ENCODE data around the gene SMLR1. TPM values are rescaled to one million over a fixed set of nuclear protein-coding genes. Genes with fewer than 3 reads are reported as not detected.
A peak's percentile ranks its signal among the peaks of the same experiment; 100 is the strongest.

SMLR1 gene
- total RNA-seq, 1 donor, result not detected

DNA sequence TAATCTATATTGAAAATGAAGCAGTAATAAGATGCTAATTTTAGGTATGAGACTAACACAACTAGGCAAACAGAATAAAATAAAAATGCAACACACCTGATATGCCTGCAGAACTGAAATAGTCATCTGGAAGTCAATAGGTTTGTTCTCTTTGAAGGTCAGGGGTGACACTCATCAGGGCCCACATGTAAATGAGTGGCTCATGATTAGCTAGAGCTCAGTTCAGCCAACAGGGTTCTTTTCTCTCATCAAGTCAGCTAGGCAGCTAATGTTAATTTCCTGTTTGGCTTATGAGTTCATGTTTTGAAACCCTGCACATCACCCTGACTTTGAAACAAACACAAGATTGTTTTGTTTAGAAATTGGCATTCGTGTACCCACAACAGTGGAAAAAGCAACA lies 23.8 kb downstream of the SMLR1 start:
- TF ChIP-seq, protein P1, sequence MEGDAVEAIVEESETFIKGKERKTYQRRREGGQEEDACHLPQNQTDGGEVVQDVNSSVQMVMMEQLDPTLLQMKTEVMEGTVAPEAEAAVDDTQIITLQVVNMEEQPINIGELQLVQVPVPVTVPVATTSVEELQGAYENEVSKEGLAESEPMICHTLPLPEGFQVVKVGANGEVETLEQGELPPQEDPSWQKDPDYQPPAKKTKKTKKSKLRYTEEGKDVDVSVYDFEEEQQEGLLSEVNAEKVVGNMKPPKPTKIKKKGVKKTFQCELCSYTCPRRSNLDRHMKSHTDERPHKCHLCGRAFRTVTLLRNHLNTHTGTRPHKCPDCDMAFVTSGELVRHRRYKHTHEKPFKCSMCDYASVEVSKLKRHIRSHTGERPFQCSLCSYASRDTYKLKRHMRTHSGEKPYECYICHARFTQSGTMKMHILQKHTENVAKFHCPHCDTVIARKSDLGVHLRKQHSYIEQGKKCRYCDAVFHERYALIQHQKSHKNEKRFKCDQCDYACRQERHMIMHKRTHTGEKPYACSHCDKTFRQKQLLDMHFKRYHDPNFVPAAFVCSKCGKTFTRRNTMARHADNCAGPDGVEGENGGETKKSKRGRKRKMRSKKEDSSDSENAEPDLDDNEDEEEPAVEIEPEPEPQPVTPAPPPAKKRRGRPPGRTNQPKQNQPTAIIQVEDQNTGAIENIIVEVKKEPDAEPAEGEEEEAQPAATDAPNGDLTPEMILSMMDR (IDR thresholded peaks at IDR 0.05; ENCODE audit: insufficient read depth, low read length), result no peak

DNA sequence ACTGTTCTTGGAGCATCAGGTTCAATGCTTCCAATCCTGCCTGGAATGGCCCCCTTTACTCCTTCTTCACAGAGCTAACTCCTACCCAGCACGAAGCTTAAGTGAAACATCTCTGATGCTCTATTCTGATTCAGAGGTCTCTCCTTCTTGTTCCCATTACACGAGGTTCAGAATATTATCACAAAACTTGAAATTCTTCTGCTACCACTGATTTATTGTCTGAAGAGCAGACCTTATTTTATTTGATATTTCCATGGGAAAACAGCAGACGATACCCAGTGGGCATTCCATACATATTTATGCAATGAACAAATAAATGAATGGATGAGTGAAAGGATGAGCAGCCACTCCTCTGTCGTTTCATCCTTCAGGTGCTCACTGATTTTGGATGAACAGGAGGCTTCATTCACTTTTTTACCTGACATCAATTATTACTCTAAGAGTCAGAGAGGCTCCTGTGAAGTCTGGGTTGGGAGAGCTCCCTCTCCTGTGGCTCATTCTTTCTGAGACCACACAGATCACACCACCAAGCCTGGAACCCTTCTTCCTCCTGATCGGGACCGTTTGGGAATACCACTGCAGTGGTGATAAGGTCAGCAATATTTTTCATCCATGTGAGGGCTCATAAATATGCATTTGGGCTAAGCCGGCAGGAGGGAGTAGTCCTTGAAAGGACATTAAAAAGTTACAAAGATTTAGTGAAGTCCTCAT lies 25.8 kb downstream of the SMLR1 start:
- TF ChIP-seq, protein P1 (IDR thresholded peaks at IDR 0.05; ENCODE audit: insufficient read depth, low read length), result no peak
- H3K4me3 ChIP-seq (ENCODE audit: low read depth, low read length), result no peak overlapping the region
- DNase-seq (ENCODE audit: low read depth), result no peak

More for the DNA sequence above, 23.8 kb downstream of the SMLR1 start:
- H3K4me3 ChIP-seq (ENCODE audit: low read depth, low read length), result no peak overlapping the region
- DNase-seq (ENCODE audit: low read depth), result no peak

DNA sequence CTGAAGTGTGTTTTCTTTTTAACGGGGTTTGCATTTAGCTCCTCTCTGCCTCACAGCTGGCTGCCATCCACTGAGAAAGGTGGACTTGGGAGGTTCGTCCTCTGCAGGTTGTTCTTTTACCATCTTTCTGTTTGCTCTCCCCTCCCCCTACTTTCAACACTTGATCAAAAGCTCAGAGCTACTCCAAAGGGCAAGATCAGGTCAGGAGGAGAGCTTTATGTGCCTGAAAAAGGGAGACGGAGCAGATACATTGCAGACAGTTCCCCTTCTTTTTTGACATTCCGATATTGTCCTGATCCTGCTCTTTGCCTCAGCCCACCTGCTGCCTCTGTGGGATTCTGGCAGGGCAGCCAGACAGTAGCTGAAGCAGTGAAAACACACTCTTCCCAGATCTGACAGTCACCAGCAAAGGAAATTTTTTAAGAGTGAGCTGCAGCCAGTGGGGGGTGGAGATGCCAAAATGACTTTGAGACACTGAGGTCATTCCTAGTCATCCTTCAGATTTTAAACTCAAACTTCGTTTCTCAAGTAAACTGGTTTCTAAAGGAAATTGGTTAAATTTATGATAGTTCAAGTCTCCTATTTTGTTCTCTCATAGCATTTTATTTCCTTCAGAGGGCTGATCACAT lies 26.5 kb downstream of the SMLR1 start:
- TF ChIP-seq, protein P1 (IDR thresholded peaks at IDR 0.05; ENCODE audit: insufficient read depth, low read length), result no peak
- no peak overlapping the region for H3K4me3 ChIP-seq (ENCODE audit: low read depth, low read length)
- peak; percentile 36 for DNase-seq (ENCODE audit: low read depth)

DNA sequence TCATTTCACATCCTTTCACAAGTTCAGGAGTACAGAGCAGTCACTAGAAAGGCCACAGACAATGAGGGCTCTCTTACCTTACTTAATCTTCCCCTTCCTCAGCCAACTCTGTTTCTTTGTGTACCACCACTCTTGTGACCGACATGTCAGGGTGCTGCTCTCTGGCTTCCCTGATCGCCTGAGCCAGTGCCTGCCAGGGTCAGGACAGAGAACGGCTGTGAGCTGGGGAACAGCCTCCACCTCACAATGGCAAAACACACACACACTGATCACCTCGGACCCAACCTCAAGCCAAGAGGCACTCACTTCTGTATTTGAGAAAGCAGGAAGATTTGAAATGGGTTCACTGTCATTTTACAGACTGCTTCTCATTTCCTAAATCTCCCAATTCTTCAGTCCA lies 30.8 kb downstream of the SMLR1 start:
- no peak for DNase-seq (ENCODE audit: low read depth)
- no peak overlapping the region for H3K4me3 ChIP-seq (ENCODE audit: low read depth, low read length)
- TF ChIP-seq, protein P1 (IDR thresholded peaks at IDR 0.05; ENCODE audit: insufficient read depth, low read length), result no peak

DNA sequence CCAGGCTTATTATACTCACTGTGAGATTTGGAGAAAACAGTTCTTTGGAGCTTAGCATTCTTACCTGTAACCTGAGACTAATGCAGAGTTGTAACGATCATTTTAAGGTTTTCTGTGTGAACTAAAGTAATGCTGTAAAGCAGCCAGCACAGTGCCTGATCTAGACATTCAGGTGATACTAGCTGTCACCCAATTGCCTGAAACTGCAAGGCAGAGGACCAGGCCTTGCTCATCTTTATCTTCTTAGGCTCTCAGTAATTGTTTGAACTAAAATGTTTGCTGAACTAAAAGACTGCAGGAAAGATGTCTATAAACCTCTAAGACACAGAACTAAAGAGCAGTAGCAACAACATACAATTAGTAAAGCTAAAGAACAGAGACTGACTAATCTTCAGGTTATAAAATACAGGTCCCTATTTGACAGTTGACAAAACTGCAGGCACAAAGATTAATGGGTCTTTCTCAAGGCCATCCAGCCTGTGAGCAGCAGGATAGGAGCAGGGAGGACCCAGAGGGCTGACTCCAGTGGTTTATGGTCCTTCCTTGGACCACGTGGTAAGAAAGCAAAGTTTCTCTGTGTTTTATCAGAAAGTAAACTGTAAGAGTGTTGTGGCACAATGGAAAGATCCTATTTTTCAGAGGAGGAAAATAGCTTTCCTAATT lies 31.4 kb downstream of the SMLR1 start:
- no peak overlapping the region for H3K4me3 ChIP-seq (ENCODE audit: low read depth, low read length)
- no peak for DNase-seq (ENCODE audit: low read depth)
- TF ChIP-seq, protein P1 (IDR thresholded peaks at IDR 0.05; ENCODE audit: insufficient read depth, low read length), result no peak

DNA sequence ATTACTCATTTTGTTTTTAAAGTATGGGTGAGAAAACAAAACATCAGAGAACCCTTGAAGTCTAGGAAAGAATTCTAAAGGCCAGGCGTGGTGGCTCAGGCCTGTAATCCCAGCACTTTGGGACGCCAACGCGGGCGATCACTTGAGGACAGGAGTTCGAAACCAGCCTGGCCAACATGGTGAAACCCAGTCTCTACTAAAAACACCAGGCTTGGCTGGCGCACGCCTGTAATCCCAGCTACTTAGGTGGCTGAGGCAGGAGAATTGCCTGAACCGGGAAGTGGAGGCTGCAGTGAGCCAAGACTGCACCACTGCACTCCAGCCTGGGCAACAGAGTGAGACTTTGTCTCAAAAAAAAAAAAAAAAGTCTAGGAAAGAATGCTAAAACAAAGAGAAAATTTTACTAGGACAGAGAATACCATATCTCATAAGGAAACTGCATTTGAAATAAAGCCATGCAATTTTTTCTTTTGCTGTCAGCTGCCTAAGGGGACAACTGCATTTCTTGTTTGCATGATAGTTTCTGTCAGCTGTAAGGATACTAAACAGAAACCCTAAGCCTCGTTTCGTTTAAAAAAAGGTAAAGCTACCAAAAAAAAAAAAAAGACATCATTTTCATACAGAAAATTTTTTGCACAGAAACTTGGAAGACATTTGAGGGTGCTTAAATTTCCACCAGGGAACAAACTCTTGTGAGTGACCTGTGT lies 32.1 kb downstream of the SMLR1 start:
- H3K4me3 ChIP-seq (ENCODE audit: low read depth, low read length), result no peak overlapping the region
- TF ChIP-seq, protein P1 (IDR thresholded peaks at IDR 0.05; ENCODE audit: insufficient read depth, low read length), result no peak
- no peak for DNase-seq (ENCODE audit: low read depth)

All from fibroblast of the aortic adventitia (primary cell).